ENCODE data around the gene LYRM1.
"Not testable (repeated sequence)": the region's sequence is repeated elsewhere in the genome, so short reads cannot be mapped to it uniquely, and the experiment has no call there.

Gene LYRM1

DNA sequence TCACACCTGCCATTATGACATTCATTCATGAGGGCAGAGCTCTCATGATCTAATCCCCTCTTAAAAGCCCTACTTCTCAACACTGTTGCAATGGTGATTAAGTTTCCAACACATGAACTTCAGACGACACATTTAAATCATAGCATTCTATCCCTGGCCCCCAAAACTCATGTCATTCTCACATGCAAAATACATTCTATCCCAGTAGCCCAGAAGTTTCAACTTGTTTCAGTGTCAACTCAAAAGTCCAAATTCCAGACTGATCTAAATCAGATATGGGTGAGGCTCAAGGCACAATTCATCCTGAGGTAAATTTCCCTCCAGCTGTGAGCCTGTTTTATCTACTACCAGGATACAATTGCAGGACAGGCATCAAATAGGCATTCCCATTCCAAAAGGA lies 25.2 kb downstream of the LYRM1 start:
- no peaks in the 10 kb centered on the region for H3K9me3 ChIP-seq (ENCODE audit: control insufficient read depth, low read depth, low read length)
- no peak overlapping the region for H3K4me3 ChIP-seq (ENCODE audit: low read length)
- no peaks in the 10 kb centered on the region for H3K36me3 ChIP-seq (ENCODE audit: control insufficient read depth, low read depth, low read length)

DNA sequence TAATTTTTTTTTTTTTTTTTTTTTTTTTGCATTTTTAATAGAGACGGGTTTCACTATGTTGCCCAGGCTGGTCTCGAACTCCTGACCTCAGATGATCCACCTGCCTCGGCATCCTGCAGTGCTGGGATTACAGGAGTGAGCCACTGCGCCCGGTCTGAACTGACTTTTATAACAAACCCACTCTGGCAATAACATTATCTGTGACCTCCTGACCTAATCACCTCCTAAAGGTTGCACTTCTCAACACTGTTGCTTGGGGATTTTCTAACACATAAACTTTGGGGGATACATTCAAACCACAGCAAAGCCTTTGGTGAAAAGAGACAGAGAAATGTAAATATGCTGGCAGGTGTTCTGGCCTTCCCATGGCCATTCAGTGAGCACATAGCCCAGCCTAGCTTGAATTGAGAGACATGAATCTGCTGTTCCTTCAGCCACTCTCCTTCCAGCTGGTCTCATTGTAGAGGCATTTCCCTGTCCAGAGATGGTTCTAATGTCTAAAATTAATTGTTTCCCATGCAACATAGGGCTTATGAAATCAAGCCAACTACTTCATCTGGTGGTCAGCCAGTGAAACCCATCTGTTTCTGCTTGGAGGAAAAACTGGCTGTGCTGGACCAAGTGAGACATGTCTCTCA lies 28.3 kb downstream of the LYRM1 start:
- Histone ChIP-seq H3K9ac (ENCODE audit: low read length) (no peak overlapping the region), H3K9me3 (ENCODE audit: control insufficient read depth, low read depth, low read length) (no peaks in the 10 kb centered on the region), H3K27me3 (ENCODE audit: control insufficient read depth, insufficient read depth, low read length) (no peaks in the 10 kb centered on the region), H3K36me3 (ENCODE audit: control insufficient read depth, low read depth, low read length) (no peaks in the 10 kb centered on the region), H3K4me1 (ENCODE audit: control insufficient read depth, low read depth, low read length) (no peaks in the 10 kb centered on the region), H3K27ac (ENCODE audit: low read length) (no peak overlapping the region), H3K4me3 (ENCODE audit: low read length) (no peak overlapping the region)

More for the DNA sequence above, 25.2 kb downstream of the LYRM1 start:
- H3K27ac ChIP-seq (ENCODE audit: low read length): no peak overlapping the region
- no peaks in the 10 kb centered on the region for H3K4me1 ChIP-seq (ENCODE audit: control insufficient read depth, low read depth, low read length)
- H3K27me3 ChIP-seq (ENCODE audit: control insufficient read depth, insufficient read depth, low read length): no peaks in the 10 kb centered on the region
- no peak overlapping the region for H3K9ac ChIP-seq (ENCODE audit: low read length)

DNA sequence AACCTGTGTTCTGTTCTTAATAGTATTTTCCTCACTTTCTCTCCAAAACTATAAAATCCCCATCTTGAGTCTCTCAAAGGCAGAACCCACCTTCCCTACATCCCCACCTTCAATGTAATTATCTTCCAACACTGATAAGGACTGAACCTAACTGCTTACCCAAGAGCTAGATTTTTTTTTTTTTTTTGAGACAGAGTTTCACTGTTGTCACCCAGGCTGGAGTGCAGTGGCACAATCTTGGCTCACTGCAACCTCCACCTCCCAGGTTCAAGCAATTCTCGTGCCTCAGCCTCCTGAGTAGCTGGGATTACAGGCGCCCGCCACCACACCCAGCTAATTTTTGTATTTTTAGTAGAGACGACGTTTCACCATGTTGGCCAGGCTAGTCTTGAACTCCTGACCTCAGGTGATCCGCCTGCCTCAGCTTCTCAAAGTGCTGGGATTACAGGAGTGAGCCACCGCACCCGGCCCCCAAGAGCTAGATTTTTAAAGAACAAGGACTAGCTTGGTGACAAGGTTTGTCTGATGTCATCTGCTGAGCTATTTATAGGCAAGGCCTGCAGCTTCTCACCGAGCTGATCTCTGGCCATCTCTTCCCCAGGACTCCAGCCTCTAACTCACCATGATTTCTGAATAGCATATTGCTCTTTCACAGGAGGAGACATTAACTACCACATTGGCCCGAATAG lies 29.2 kb downstream of the LYRM1 start:
- not testable (repeated sequence) for H3K9me3 ChIP-seq (ENCODE audit: control insufficient read depth, low read depth, low read length); H3K9ac ChIP-seq (ENCODE audit: low read length)

DNA sequence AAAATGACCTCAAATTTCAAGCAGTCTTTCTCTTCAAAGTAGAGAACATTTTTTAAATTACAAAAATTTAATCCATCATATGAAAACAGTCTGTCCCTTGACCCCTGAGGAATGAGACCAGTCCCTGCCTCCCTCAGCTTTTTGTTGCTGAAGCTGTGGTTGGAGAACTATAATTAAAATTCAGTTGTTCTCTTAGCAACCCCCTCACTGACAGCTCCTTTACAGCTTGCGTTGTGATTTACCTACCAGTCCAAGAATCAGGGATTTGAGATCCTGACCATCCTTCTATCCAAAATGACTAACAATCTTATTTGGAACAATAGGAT lies 29.8 kb downstream of the LYRM1 start:
- H3K36me3 ChIP-seq (ENCODE audit: control insufficient read depth, low read depth, low read length): no peaks in the 10 kb centered on the region
- H3K9me3 ChIP-seq (ENCODE audit: control insufficient read depth, low read depth, low read length): no peaks in the 10 kb centered on the region
- no peaks in the 10 kb centered on the region for H3K4me1 ChIP-seq (ENCODE audit: control insufficient read depth, low read depth, low read length)
- H3K27me3 ChIP-seq (ENCODE audit: control insufficient read depth, insufficient read depth, low read length): no peaks in the 10 kb centered on the region
- H3K4me3 ChIP-seq (ENCODE audit: low read length): no peak overlapping the region
- H3K27ac ChIP-seq (ENCODE audit: low read length): no peak overlapping the region
- no peak overlapping the region for H3K9ac ChIP-seq (ENCODE audit: low read length)

More for the DNA sequence above, 29.2 kb downstream of the LYRM1 start:
- H3K4me1 ChIP-seq (ENCODE audit: control insufficient read depth, low read depth, low read length); H3K36me3 ChIP-seq (ENCODE audit: control insufficient read depth, low read depth, low read length); H3K4me3 ChIP-seq (ENCODE audit: low read length); H3K27me3 ChIP-seq (ENCODE audit: control insufficient read depth, insufficient read depth, low read length); H3K27ac ChIP-seq (ENCODE audit: low read length): not testable (repeated sequence)

DNA sequence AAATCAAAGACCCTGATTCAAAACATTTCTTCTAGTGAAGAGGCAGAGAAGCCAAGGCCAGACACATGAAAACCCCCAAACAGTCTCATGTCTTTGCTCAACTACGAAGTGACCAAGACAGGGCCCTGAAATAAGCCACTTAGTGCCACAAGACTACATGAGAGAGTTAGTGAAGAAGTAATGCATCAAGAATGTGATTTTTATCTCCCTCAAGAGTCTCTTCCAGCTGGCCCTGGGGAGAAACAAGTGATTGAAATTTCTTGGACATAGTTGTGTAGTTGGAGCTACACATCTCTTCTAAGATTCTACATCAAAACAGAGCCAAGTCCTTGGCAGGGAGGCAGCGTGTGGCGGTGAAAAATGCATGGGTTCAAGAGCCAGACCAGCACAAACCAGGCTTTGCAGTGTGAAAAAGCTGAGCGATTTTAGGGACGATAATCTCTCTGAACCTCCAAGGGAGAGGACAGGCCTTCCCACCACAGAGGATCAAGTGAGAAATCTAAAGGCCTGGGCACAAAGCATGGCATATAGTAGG lies 30.6 kb downstream of the LYRM1 start:
- Histone ChIP-seq H3K27me3 (ENCODE audit: control insufficient read depth, insufficient read depth, low read length) (no peaks in the 10 kb centered on the region), H3K9me3 (ENCODE audit: control insufficient read depth, low read depth, low read length) (no peaks in the 10 kb centered on the region), H3K36me3 (ENCODE audit: control insufficient read depth, low read depth, low read length) (no peaks in the 10 kb centered on the region), H3K9ac (ENCODE audit: low read length) (no peak overlapping the region), H3K4me3 (ENCODE audit: low read length) (no peak overlapping the region), H3K27ac (ENCODE audit: low read length) (no peak overlapping the region), H3K4me1 (ENCODE audit: control insufficient read depth, low read depth, low read length) (no peaks in the 10 kb centered on the region)

DNA sequence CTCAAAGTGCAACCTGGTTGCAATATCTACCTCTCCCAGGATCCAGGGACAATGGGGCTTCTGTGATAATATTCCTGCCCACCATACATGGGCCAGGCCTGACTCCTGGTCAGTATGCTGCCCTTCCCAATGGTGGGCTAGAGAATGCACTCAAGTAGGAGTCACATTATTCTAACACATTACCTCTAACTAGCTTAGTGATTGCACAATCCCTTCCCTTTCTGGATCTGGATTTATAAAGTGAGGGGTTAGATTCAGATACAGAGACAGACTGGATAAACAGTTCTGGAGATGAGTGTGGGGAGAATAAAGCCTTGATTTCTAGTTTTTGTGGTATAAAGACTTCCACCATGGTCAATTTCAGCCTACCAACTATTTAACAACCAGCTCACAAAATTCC lies 33.0 kb downstream of the LYRM1 start:
- Histone ChIP-seq H3K27ac (ENCODE audit: low read length) (no peak overlapping the region), H3K27me3 (ENCODE audit: control insufficient read depth, insufficient read depth, low read length) (no peaks in the 10 kb centered on the region), H3K36me3 (ENCODE audit: control insufficient read depth, low read depth, low read length) (no peaks in the 10 kb centered on the region), H3K9me3 (ENCODE audit: control insufficient read depth, low read depth, low read length) (no peaks in the 10 kb centered on the region), H3K9ac (ENCODE audit: low read length) (no peak overlapping the region), H3K4me1 (ENCODE audit: control insufficient read depth, low read depth, low read length) (no peaks in the 10 kb centered on the region), H3K4me3 (ENCODE audit: low read length) (no peak overlapping the region)

DNA sequence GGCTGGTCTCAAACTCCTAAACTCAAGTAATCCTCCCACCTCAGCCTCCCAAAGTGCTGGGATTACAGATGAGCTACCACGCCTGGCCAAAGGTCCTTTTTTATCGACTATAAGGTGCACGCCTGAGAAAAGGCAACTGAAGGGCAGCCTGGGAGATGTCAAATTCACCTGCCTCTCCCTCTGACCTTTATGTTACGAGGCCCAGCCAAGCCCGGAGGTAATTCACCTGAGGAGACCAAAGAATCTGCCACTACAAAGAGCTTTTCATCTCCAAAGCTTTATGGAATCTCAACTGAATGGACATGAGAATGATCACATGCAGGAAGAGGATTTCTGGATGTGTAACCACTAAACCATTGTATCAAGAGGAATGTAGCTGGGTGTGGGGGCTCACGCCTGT lies 37.2 kb downstream of the LYRM1 start:
- H3K4me1 ChIP-seq (ENCODE audit: control insufficient read depth, low read depth, low read length): no peaks in the 10 kb centered on the region
- H3K27me3 ChIP-seq (ENCODE audit: control insufficient read depth, insufficient read depth, low read length): no peaks in the 10 kb centered on the region
- no peak overlapping the region for H3K4me3 ChIP-seq (ENCODE audit: low read length)
- H3K36me3 ChIP-seq (ENCODE audit: control insufficient read depth, low read depth, low read length): no peaks in the 10 kb centered on the region
- no peaks in the 10 kb centered on the region for H3K9me3 ChIP-seq (ENCODE audit: control insufficient read depth, low read depth, low read length)
- H3K9ac ChIP-seq (ENCODE audit: low read length): no peak overlapping the region
- H3K27ac ChIP-seq (ENCODE audit: low read length): no peak overlapping the region

DNA sequence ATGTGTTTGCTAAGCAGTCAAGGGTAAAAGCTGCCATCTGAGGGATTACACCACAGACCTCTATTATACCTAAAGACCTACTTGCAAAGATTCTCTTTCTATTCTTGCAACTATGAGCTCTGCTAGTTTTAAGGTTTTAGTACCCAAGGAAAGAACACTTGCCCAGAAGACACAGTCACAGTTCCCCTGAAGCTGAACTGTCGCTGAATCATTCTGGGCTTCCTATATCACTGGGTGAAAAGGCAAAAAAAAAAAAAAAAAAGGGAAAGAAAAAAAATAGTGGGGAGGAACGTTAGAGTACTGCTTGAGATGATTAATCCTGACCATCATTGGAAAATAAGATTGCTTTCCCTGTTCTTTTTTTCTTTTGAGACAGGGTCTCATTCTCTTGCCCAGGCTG lies 37.9 kb downstream of the LYRM1 start:
- H3K27me3 ChIP-seq (ENCODE audit: control insufficient read depth, insufficient read depth, low read length): no peaks in the 10 kb centered on the region
- no peaks in the 10 kb centered on the region for H3K36me3 ChIP-seq (ENCODE audit: control insufficient read depth, low read depth, low read length)
- no peak overlapping the region for H3K4me3 ChIP-seq (ENCODE audit: low read length)
- H3K4me1 ChIP-seq (ENCODE audit: control insufficient read depth, low read depth, low read length): no peaks in the 10 kb centered on the region
- no peak overlapping the region for H3K27ac ChIP-seq (ENCODE audit: low read length)
- no peaks in the 10 kb centered on the region for H3K9me3 ChIP-seq (ENCODE audit: control insufficient read depth, low read depth, low read length)
- no peak overlapping the region for H3K9ac ChIP-seq (ENCODE audit: low read length)

DNA sequence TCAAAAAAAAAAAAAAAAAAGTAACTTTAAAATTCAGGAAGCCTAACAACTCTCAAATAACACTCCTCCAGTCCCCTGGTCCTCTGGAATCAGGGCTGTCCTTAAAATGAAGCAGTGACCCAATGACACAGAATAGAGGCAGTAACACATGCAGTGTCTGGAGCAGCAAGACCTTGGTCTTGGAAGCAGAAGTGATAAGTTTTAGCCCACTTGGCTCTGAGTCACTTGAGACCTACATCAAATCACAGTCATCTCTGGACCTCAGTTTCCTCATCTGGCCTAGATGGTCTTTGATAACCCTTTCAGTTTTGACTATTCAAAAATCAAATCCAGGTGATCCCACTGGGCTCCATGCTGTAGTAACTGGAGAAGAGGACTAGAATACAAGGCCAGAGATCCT lies 39.0 kb downstream of the LYRM1 start:
- H3K27me3 ChIP-seq (ENCODE audit: control insufficient read depth, insufficient read depth, low read length): no peaks in the 10 kb centered on the region

DNA sequence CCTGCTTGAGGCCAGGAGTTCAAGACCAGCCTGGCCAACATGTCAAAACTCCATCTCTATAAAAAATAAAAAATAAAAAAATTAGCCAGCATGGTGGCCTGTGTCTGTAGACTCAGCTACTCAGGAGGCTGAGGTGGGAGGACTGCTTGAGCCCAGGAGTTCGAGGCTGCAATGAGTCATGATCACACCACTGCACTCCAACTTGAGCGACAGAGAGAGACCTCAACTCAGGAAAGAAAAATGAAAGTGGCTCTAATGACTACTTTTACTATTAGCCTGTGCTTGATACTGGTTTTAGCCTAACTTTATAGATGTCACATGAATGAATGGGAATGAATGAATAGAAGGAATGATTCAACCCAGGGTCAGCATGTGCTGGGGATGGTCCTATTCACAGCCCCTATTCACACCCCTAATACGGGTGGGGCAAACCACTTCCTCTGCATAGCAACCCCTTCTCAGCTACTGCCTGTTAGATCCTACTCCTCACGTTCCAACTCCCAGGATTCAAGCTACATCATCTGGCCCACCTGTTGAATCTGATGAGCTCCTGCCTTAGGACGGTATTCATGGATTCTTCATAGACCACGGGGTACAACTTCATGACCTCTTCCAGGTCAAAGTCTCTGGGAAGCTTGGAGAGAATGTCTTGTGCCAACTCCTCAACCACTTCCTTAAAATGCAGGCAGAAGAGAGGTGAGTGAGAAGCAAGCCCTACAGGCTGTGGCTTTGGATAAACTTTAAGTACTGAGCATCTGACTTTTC lies 40.5 kb downstream of the LYRM1 start:
- Histone ChIP-seq H3K4me1 (ENCODE audit: control insufficient read depth, low read depth, low read length) (no peaks in the 10 kb centered on the region), H3K27me3 (ENCODE audit: control insufficient read depth, insufficient read depth, low read length) (no peaks in the 10 kb centered on the region), H3K9ac (ENCODE audit: low read length) (no peak overlapping the region), H3K36me3 (ENCODE audit: control insufficient read depth, low read depth, low read length) (no peaks in the 10 kb centered on the region), H3K4me3 (ENCODE audit: low read length) (no peak overlapping the region), H3K9me3 (ENCODE audit: control insufficient read depth, low read depth, low read length) (no peaks in the 10 kb centered on the region), H3K27ac (ENCODE audit: low read length) (no peak overlapping the region)

More for the DNA sequence above, 39.0 kb downstream of the LYRM1 start:
- Histone ChIP-seq H3K4me1 (ENCODE audit: control insufficient read depth, low read depth, low read length) (no peaks in the 10 kb centered on the region), H3K9me3 (ENCODE audit: control insufficient read depth, low read depth, low read length) (no peaks in the 10 kb centered on the region), H3K9ac (ENCODE audit: low read length) (no peak overlapping the region), H3K36me3 (ENCODE audit: control insufficient read depth, low read depth, low read length) (no peaks in the 10 kb centered on the region), H3K4me3 (ENCODE audit: low read length) (no peak overlapping the region), H3K27ac (ENCODE audit: low read length) (no peak overlapping the region)

DNA sequence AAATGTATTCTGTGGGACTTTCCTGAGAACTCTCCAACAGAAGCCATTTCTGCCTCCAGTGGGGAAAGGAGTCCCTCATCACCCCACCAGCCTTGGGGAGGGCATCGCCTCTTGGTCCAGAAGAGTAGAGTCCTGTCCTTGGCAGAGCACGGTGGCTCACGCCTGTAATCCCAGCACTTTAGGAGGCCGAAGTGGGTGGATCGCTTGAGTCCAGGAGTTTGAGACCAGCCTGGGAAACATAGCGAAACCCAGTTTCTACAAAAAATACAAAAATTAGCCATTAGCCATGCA lies 41.0 kb downstream of the LYRM1 start:
- Histone ChIP-seq H3K9me3 (ENCODE audit: control insufficient read depth, low read depth, low read length) (no peaks in the 10 kb centered on the region), H3K36me3 (ENCODE audit: control insufficient read depth, low read depth, low read length) (no peaks in the 10 kb centered on the region), H3K27me3 (ENCODE audit: control insufficient read depth, insufficient read depth, low read length) (no peaks in the 10 kb centered on the region), H3K9ac (ENCODE audit: low read length) (no peak overlapping the region), H3K27ac (ENCODE audit: low read length) (no peak overlapping the region), H3K4me3 (ENCODE audit: low read length) (no peak overlapping the region), H3K4me1 (ENCODE audit: control insufficient read depth, low read depth, low read length) (no peaks in the 10 kb centered on the region)

DNA sequence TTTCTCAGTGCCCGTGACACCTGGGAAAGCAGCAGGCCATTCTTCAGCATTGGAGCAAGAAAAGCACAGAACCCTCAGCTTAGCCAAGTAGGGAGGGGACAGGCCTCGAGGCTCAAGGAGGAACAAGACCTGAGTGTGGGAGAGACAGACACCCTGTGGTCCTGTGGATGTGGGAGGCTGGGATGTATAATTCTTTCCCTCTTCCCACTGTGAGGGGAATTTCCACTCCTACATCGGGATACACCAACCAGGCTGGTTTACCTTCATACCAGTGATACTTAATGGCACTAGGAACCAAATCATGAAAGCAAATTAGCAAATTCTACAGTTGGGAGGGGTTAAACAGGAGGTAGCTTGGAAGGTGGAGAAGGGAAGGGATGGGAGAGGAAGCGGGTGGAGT lies 41.7 kb downstream of the LYRM1 start:
- no peaks in the 10 kb centered on the region for H3K27me3 ChIP-seq (ENCODE audit: control insufficient read depth, insufficient read depth, low read length)
- no peaks in the 10 kb centered on the region for H3K4me1 ChIP-seq (ENCODE audit: control insufficient read depth, low read depth, low read length)
- H3K9me3 ChIP-seq (ENCODE audit: control insufficient read depth, low read depth, low read length): no peaks in the 10 kb centered on the region
- no peaks in the 10 kb centered on the region for H3K36me3 ChIP-seq (ENCODE audit: control insufficient read depth, low read depth, low read length)
- no peak overlapping the region for H3K4me3 ChIP-seq (ENCODE audit: low read length)
- no peak overlapping the region for H3K27ac ChIP-seq (ENCODE audit: low read length)
- no peak overlapping the region for H3K9ac ChIP-seq (ENCODE audit: low read length)
